HepG2 (cell line): ENCODE results near the gene EMID1. TPM values are rescaled to one million over a fixed set of nuclear protein-coding genes. Genes with fewer than 3 reads are reported as not detected.
A peak's percentile ranks its signal among the peaks of the same experiment; 100 is the strongest.

Source experiments
- ARNT2 ChIP-seq: sonication (generic); formaldehyde crosslinking; IDR thresholded peaks from 2 replicates; pipeline ENCODE4 v1.8.0; 2022; ENCODE audit warnings: mild to moderate bottlenecking, low read depth, missing genetic modification reagents, moderate library complexity
- CENPT ChIP-seq: sonication (generic); formaldehyde crosslinking; IDR thresholded peaks from 2 replicates; pipeline ENCODE4 v1.8.0; 2022; ENCODE audit warnings: low read depth, mild to moderate bottlenecking, moderate library complexity, missing genetic modification reagents
- GATAD1 ChIP-seq: IDR thresholded peaks from 2 replicates; pipeline ENCODE4 v1.6.1; 2016; ENCODE audit warnings: missing genetic modification reagents, missing compliant biosample characterization
- GZF1 ChIP-seq: sonication (generic); formaldehyde crosslinking; IDR thresholded peaks from 2 replicates; pipeline ENCODE4 v1.5.1; 2020; ENCODE audit warnings: mild to moderate bottlenecking, missing genetic modification reagents
- HOXA5 ChIP-seq: sonication (generic); formaldehyde crosslinking; IDR thresholded peaks from 2 replicates; pipeline ENCODE4 v1.4.0; 2020; ENCODE audit warnings: missing genetic modification reagents
- MATR3 ChIP-seq: sonication (generic); formaldehyde crosslinking; IDR thresholded peaks from 2 replicates; pipeline ENCODE4 v1.4.0; 2020; ENCODE audit warnings: missing genetic modification reagents
- NR2F2 ChIP-seq: IDR thresholded peaks from 2 replicates; pipeline ENCODE4 v1.6.1; 2012; ENCODE audit warnings: low read depth, inconsistent platforms, borderline replicate concordance
- ZMYM2 ChIP-seq: sonication (generic); formaldehyde crosslinking; IDR thresholded peaks from 2 replicates; pipeline ENCODE4 v1.8.0; 2022; ENCODE audit warnings: mild to moderate bottlenecking, missing genetic modification reagents
- ZNF205 ChIP-seq: IDR thresholded peaks from 2 replicates; pipeline ENCODE4 v1.6.1; 2018; ENCODE audit warnings: missing biosample characterization, missing genetic modification reagents
- ZNF263 ChIP-seq: sonication (generic); formaldehyde crosslinking; IDR thresholded peaks from 2 replicates; pipeline ENCODE4 v1.4.0; 2020; ENCODE audit warnings: missing genetic modification reagents
- ZNF446 ChIP-seq: sonication (generic); formaldehyde crosslinking; IDR thresholded peaks from 2 replicates; pipeline ENCODE4 v1.5.0; 2020; ENCODE audit warnings: mild to moderate bottlenecking, missing genetic modification reagents
- ZSCAN12 ChIP-seq: sonication (generic); formaldehyde crosslinking; IDR thresholded peaks from 2 replicates; pipeline ENCODE4 v1.9.0; 2021; ENCODE audit warnings: mild to moderate bottlenecking, missing genetic modification reagents
- polyA plus RNA-seq, 8 experiments: library from polyadenylated mRNA; depleted of rRNA in 3 of 8; stranded (reverse) in 7 of 8; unstranded in 1 of 8; fragments of >200 nt; fragmentation: Illumina TruSeq in 4 of 8; extraction: Trizol in 4 of 8; gene quantifications; 2 replicates each; pipeline versions ENCODE4 v1.2.1 to v1.2.3, GENCODE V29; 2011 to 2016; ENCODE audit warnings: low read depth in 4 of 8, missing spikeins in 1 of 8, mixed read lengths in 1 of 8; ENCODE audit not compliant: insufficient read depth in 1 of 8
- total RNA-seq, 5 experiments: library from RNA; depleted of rRNA; stranded (reverse); fragments of >200 nt; fragmentation: Illumina TruSeq; extraction: Trizol; gene quantifications; 2 replicates each; pipeline ENCODE4 v1.2.3, GENCODE V29; 2016; ENCODE audit warnings: low read depth in 1 of 5
- TF ChIP-seq, protein P1 (sequence below): sonication (generic); formaldehyde crosslinking; IDR thresholded peaks from 2 replicates; pipeline ENCODE4 v1.4.0; 2020; ENCODE audit warnings: mild to moderate bottlenecking, missing genetic modification reagents
- TF ChIP-seq, protein P2 (sequence below): sonication (generic); formaldehyde crosslinking; IDR thresholded peaks from 2 replicates; pipeline ENCODE4 v1.8.0; 2022; ENCODE audit warnings: low read depth, missing genetic modification reagents
- TF ChIP-seq, protein P3 (sequence below): IDR thresholded peaks from 2 replicates; pipeline ENCODE4 v1.6.1; 2018; ENCODE audit warnings: missing genetic modification reagents
- TF ChIP-seq, protein P4 (sequence below): sonication (generic); formaldehyde crosslinking; IDR thresholded peaks from 2 replicates; pipeline ENCODE4 v1.4.0; 2020; ENCODE audit warnings: missing genetic modification reagents

EMID1 gene
- total and polyA plus RNA-seq, 2 of the 13 experiments (the other 11 are each of a cell fraction or from before 2014, with no cell fraction given), result 0.45 to 0.82 TPM

DNA sequence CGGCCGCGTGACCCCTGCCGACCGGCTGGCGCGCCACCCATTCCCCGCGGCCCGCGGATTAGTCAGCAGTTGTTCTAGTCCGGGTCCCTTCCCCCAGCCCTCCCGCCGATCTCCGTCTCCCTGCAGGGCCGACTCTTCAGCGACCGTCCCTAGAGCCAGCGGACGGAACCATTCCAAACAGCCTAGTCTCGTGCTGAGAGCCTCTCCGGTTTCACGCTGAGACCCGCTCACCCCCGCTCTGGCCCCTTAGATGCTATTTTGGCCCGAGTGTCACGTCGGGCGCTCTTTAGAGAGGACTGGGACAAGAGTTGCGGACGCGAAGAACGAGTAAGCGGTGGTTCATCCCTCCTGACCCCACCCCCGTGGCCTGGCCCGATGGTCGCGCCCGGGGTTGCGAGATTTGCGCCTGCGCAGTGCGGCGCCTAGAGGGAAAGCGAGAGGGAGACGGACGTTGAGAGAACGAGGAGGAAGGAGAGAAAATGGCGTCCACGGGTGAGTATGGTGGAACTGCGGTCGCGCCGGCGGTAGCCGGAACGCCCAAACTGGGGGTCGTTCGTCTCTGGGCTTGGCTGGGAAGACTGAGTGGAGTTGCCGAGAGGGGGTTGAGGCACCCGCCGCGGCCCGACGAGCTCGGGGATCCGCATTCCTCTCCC, 62.3 kb downstream of the EMID1 start, which contains the start of the genes EWSR1 and RHBDD3 (continued):
- TF ChIP-seq, protein P1, sequence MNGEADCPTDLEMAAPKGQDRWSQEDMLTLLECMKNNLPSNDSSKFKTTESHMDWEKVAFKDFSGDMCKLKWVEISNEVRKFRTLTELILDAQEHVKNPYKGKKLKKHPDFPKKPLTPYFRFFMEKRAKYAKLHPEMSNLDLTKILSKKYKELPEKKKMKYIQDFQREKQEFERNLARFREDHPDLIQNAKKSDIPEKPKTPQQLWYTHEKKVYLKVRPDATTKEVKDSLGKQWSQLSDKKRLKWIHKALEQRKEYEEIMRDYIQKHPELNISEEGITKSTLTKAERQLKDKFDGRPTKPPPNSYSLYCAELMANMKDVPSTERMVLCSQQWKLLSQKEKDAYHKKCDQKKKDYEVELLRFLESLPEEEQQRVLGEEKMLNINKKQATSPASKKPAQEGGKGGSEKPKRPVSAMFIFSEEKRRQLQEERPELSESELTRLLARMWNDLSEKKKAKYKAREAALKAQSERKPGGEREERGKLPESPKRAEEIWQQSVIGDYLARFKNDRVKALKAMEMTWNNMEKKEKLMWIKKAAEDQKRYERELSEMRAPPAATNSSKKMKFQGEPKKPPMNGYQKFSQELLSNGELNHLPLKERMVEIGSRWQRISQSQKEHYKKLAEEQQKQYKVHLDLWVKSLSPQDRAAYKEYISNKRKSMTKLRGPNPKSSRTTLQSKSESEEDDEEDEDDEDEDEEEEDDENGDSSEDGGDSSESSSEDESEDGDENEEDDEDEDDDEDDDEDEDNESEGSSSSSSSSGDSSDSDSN (CRISPR knock-in tag), result peak; percentile 80
- TF ChIP-seq HOXA5 (0 out of 2 replicates have a peak, but pooled peaks have one; percentile 54), CENPT (CRISPR knock-in tag) (peak; percentile 39; the same call in 1 of the 2 replicates), ZSCAN12 (CRISPR knock-in tag) (no peak), ZMYM2 (CRISPR knock-in tag) (no peak), ARNT2 (CRISPR knock-in tag) (peak; percentile 20; the same call in 1 of the 2 replicates), ZNF205 (CRISPR knock-in tag) (no peak), GZF1 (CRISPR knock-in tag) (0 out of 2 replicates have a peak, but pooled peaks have one; percentile 51), ZNF446 (no peak; the same call in 1 of the 2 replicates), MATR3 (CRISPR knock-in tag) (no peak), NR2F2 (peak; percentile 49; the same call in 1 of the 2 replicates), GATAD1 (CRISPR knock-in tag) (peak; percentile 74), ZNF263 (CRISPR knock-in tag) (peak; percentile 1; the same call in 1 of the 2 replicates)
- TF ChIP-seq, protein P2, sequence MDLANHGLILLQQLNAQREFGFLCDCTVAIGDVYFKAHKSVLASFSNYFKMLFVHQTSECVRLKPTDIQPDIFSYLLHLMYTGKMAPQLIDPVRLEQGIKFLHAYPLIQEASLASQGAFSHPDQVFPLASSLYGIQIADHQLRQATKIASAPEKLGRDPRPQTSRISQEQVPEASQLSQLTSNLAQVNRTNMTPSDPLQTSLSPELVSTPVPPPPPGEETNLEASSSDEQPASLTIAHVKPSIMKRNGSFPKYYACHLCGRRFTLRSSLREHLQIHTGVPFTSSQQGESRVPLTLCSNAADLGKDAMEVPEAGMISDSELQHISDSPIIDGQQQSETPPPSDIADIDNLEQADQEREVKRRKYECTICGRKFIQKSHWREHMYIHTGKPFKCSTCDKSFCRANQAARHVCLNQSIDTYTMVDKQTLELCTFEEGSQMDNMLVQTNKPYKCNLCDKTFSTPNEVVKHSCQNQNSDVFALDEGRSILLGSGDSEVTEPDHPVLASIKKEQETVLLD (CRISPR knock-in tag), result no peak
- TF ChIP-seq, protein P3, sequence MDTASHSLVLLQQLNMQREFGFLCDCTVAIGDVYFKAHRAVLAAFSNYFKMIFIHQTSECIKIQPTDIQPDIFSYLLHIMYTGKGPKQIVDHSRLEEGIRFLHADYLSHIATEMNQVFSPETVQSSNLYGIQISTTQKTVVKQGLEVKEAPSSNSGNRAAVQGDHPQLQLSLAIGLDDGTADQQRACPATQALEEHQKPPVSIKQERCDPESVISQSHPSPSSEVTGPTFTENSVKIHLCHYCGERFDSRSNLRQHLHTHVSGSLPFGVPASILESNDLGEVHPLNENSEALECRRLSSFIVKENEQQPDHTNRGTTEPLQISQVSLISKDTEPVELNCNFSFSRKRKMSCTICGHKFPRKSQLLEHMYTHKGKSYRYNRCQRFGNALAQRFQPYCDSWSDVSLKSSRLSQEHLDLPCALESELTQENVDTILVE, result no peak
- TF ChIP-seq, protein P4, sequence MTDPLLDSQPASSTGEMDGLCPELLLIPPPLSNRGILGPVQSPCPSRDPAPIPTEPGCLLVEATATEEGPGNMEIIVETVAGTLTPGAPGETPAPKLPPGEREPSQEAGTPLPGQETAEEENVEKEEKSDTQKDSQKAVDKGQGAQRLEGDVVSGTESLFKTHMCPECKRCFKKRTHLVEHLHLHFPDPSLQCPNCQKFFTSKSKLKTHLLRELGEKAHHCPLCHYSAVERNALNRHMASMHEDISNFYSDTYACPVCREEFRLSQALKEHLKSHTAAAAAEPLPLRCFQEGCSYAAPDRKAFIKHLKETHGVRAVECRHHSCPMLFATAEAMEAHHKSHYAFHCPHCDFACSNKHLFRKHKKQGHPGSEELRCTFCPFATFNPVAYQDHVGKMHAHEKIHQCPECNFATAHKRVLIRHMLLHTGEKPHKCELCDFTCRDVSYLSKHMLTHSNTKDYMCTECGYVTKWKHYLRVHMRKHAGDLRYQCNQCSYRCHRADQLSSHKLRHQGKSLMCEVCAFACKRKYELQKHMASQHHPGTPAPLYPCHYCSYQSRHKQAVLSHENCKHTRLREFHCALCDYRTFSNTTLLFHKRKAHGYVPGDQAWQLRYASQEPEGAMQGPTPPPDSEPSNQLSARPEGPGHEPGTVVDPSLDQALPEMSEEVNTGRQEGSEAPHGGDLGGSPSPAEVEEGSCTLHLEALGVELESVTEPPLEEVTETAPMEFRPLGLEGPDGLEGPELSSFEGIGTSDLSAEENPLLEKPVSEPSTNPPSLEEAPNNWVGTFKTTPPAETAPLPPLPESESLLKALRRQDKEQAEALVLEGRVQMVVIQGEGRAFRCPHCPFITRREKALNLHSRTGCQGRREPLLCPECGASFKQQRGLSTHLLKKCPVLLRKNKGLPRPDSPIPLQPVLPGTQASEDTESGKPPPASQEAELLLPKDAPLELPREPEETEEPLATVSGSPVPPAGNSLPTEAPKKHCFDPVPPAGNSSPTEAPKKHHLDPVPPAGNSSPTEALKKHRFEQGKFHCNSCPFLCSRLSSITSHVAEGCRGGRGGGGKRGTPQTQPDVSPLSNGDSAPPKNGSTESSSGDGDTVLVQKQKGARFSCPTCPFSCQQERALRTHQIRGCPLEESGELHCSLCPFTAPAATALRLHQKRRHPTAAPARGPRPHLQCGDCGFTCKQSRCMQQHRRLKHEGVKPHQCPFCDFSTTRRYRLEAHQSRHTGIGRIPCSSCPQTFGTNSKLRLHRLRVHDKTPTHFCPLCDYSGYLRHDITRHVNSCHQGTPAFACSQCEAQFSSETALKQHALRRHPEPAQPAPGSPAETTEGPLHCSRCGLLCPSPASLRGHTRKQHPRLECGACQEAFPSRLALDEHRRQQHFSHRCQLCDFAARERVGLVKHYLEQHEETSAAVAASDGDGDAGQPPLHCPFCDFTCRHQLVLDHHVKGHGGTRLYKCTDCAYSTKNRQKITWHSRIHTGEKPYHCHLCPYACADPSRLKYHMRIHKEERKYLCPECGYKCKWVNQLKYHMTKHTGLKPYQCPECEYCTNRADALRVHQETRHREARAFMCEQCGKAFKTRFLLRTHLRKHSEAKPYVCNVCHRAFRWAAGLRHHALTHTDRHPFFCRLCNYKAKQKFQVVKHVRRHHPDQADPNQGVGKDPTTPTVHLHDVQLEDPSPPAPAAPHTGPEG, result 0 out of 2 replicates have a peak, but pooled peaks have one; percentile 22
